ENCODE results near the gene CAPN1. TPM values are rescaled to one million over a fixed set of nuclear protein-coding genes. Genes with fewer than 3 reads are reported as not detected.

The CAPN1 gene
- total and polyA plus RNA-seq, 9 of the 15 experiments (the other 6 are each of a cell fraction or from before 2014, with no cell fraction given), result 3.5 to 199 (median 61.6) TPM

GRCh38 chr11:65150509-65151299, 31.0 kb upstream of the CAPN1 start (continued):
- TF ChIP-seq CREB3L1 (IDR thresholded peaks at IDR 0.05; ENCODE audit: borderline replicate concordance, low read depth) (no peak), MBD2 (IDR thresholded peaks at IDR 0.05; ENCODE audit: borderline replicate concordance, low read depth) (no peak), CAMTA2 (CRISPR knock-in tag; conservative IDR thresholded peaks at IDR 0.05) (no peak), POLR2AphosphoS5 (IDR thresholded peaks at IDR 0.05; ENCODE audit: control insufficient read depth, insufficient read depth, low read depth, low read length) (0 out of 2 replicates have a peak, but pooled peaks have one; percentile 30), KDM4B (IDR thresholded peaks at IDR 0.05; ENCODE audit: borderline replicate concordance in 2 of 2, low read depth in 1 of 2) (no peak), PCBP2 (IDR thresholded peaks at IDR 0.05; ENCODE audit: low read depth, low read length, poor library complexity, severe bottlenecking) (no peak), TRIM28 (IDR thresholded peaks at IDR 0.05) (no peak), ARNT (IDR thresholded peaks at IDR 0.05) (no peak), HSF4 (CRISPR knock-in tag; IDR thresholded peaks at IDR 0.05; ENCODE audit: borderline replicate concordance) (no peak), SFPQ (IDR thresholded peaks at IDR 0.05; ENCODE audit: low read depth, low read length) (no peak), MEIS2 (IDR thresholded peaks at IDR 0.05; ENCODE audit: partially characterized antibody) (peak; percentile 60), HMBOX1 (IDR thresholded peaks at IDR 0.05) (0 out of 2 replicates have a peak, but pooled peaks have one; percentile 14), POLR2AphosphoS2 (IDR thresholded peaks at IDR 0.05; ENCODE audit: low read length) (no peak), HMGN3 (IDR thresholded peaks at IDR 0.05; ENCODE audit: borderline replicate concordance, extremely low read depth, insufficient read length, low read depth, low read length) (peak; percentile 57), ZNF766 (CRISPR knock-in tag; conservative IDR thresholded peaks at IDR 0.05) (0 out of 2 replicates have a peak, but pooled peaks have one; percentile 42), FOXK2 (conservative IDR thresholded peaks at IDR 0.05 in 1 of 2, IDR thresholded peaks at IDR 0.05 in 1 of 2; ENCODE audit: low read depth in 2 of 2) (no peak), RAD51 (IDR thresholded peaks at IDR 0.05; ENCODE audit: borderline replicate concordance, low read depth) (no peak), THAP12 (CRISPR knock-in tag; IDR thresholded peaks at IDR 0.05) (0 out of 2 replicates have a peak, but pooled peaks have one; percentile 7)
- TF ChIP-seq, protein P1, sequence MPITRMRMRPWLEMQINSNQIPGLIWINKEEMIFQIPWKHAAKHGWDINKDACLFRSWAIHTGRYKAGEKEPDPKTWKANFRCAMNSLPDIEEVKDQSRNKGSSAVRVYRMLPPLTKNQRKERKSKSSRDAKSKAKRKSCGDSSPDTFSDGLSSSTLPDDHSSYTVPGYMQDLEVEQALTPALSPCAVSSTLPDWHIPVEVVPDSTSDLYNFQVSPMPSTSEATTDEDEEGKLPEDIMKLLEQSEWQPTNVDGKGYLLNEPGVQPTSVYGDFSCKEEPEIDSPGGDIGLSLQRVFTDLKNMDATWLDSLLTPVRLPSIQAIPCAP (CRISPR knock-in tag; IDR thresholded peaks at IDR 0.05; ENCODE audit: borderline replicate concordance), result no peak

Data from K562 (cell line).